ENCODE results near the gene SLC22A15. TPM values are rescaled to one million over a fixed set of nuclear protein-coding genes. Genes with fewer than 3 reads are reported as not detected.

SLC22A15 gene
- total and polyA plus RNA-seq, 2 donors (not counting 1 experiment from before 2014, with no cell fraction given) = 4.9 to 21.0 TPM

- no peak for TF ChIP-seq CTCF (conservative IDR thresholded peaks at IDR 0.05 in 1 of 2, IDR thresholded peaks at IDR 0.05 in 1 of 2; ENCODE audit: low read depth in 1 of 2, low read length in 2 of 2)
- Histone ChIP-seq H3K4me3 (replicated peaks in 1 of 4; ENCODE audit: control extremely low read depth in 1 of 4, insufficient read depth in 1 of 4, low read depth in 3 of 4, low read length in 4 of 4) (no peak overlapping the region), H3K27ac (ENCODE audit: insufficient read depth, low read length) (no peak overlapping the region), H3K36me3 (ENCODE audit: control insufficient read depth, insufficient read depth, low read length) (no peaks in the 10 kb centered on the region), H3K9me3 (ENCODE audit: control insufficient read depth, insufficient read depth, low read depth, low read length) (no peaks in the 10 kb centered on the region), H2AFZ (ENCODE audit: low read length) (no peak overlapping the region), H3K27me3 (ENCODE audit: control insufficient read depth, insufficient read depth, low read length) (no peaks in the 10 kb centered on the region), H3K79me2 (ENCODE audit: control insufficient read depth, insufficient read depth, low read length) (no peaks in the 10 kb centered on the region), H3K4me2 (ENCODE audit: extremely low read depth, insufficient read depth, low read length) (no peak overlapping the region), H4K20me1 (ENCODE audit: control insufficient read depth, extremely low read depth, insufficient read depth, low read length) (no peaks in the 10 kb centered on the region), H3K4me1 (ENCODE audit: control insufficient read depth, extremely low read depth, insufficient read depth, low read length) (no peaks in the 10 kb centered on the region), H3K9ac (ENCODE audit: insufficient read depth, low read length) (no peak overlapping the region)
- DNase-seq (ENCODE audit: low read depth in 2 of 2) = no peak
Measured at GRCh38 chr1:115933625-115934024, 42.7 kb upstream of the SLC22A15 start.

GRCh38 chr1:115939455-115939854, 36.9 kb upstream of the SLC22A15 start:
- no peaks in the 10 kb centered on the region for H3K4me1 ChIP-seq (ENCODE audit: control insufficient read depth, extremely low read depth, insufficient read depth, low read length)
- H2AFZ ChIP-seq (ENCODE audit: low read length) = no peak overlapping the region
- no peaks in the 10 kb centered on the region for H3K79me2 ChIP-seq (ENCODE audit: control insufficient read depth, insufficient read depth, low read length)
- no peaks in the 10 kb centered on the region for H3K9me3 ChIP-seq (ENCODE audit: control insufficient read depth, insufficient read depth, low read depth, low read length)
- H3K27me3 ChIP-seq (ENCODE audit: control insufficient read depth, insufficient read depth, low read length) = no peaks in the 10 kb centered on the region
- no peak overlapping the region for H3K4me2 ChIP-seq (ENCODE audit: extremely low read depth, insufficient read depth, low read length)
- H3K4me3 ChIP-seq (replicated peaks in 1 of 4; ENCODE audit: control extremely low read depth in 1 of 4, insufficient read depth in 1 of 4, low read depth in 3 of 4, low read length in 4 of 4) = no peak overlapping the region
- no peak overlapping the region for H3K9ac ChIP-seq (ENCODE audit: insufficient read depth, low read length)
- DNase-seq (ENCODE audit: low read depth in 2 of 2) = no peak
- no peaks in the 10 kb centered on the region for H4K20me1 ChIP-seq (ENCODE audit: control insufficient read depth, extremely low read depth, insufficient read depth, low read length)
- no peak overlapping the region for H3K27ac ChIP-seq (ENCODE audit: insufficient read depth, low read length)
- TF ChIP-seq CTCF (conservative IDR thresholded peaks at IDR 0.05 in 1 of 2, IDR thresholded peaks at IDR 0.05 in 1 of 2; ENCODE audit: low read depth in 1 of 2, low read length in 2 of 2) (no peak), EZH2 (IDR thresholded peaks at IDR 0.05; ENCODE audit: low read length, missing control alignments) (no peak)
- H3K36me3 ChIP-seq (ENCODE audit: control insufficient read depth, insufficient read depth, low read length) = no peaks in the 10 kb centered on the region

- H3K27me3 ChIP-seq (ENCODE audit: control insufficient read depth, insufficient read depth, low read length) = no peaks in the 10 kb centered on the region
- H3K4me2 ChIP-seq (ENCODE audit: extremely low read depth, insufficient read depth, low read length) = no peak overlapping the region
- H3K4me1 ChIP-seq (ENCODE audit: control insufficient read depth, extremely low read depth, insufficient read depth, low read length) = no peaks in the 10 kb centered on the region
- no peak overlapping the region for H3K9ac ChIP-seq (ENCODE audit: insufficient read depth, low read length)
- no peak overlapping the region for H3K27ac ChIP-seq (ENCODE audit: insufficient read depth, low read length)
- no peaks in the 10 kb centered on the region for H3K79me2 ChIP-seq (ENCODE audit: control insufficient read depth, insufficient read depth, low read length)
- H2AFZ ChIP-seq (ENCODE audit: low read length) = no peak overlapping the region
- no peaks in the 10 kb centered on the region for H3K36me3 ChIP-seq (ENCODE audit: control insufficient read depth, insufficient read depth, low read length)
- H3K4me3 ChIP-seq (replicated peaks in 1 of 4; ENCODE audit: control extremely low read depth in 1 of 4, insufficient read depth in 1 of 4, low read depth in 3 of 4, low read length in 4 of 4) = no peak overlapping the region
- no peak for DNase-seq (ENCODE audit: low read depth in 2 of 2)
- no peaks in the 10 kb centered on the region for H3K9me3 ChIP-seq (ENCODE audit: control insufficient read depth, insufficient read depth, low read depth, low read length)
- no peaks in the 10 kb centered on the region for H4K20me1 ChIP-seq (ENCODE audit: control insufficient read depth, extremely low read depth, insufficient read depth, low read length)
- TF ChIP-seq EZH2 (IDR thresholded peaks at IDR 0.05; ENCODE audit: low read length, missing control alignments) = no peak
- TF ChIP-seq CTCF (conservative IDR thresholded peaks at IDR 0.05 in 1 of 2, IDR thresholded peaks at IDR 0.05 in 1 of 2; ENCODE audit: low read depth in 1 of 2, low read length in 2 of 2) = no peak
Measured at GRCh38 chr1:115946116-115946515, 30.2 kb upstream of the SLC22A15 start.
